Small intestine (tissue), 7 donors: ENCODE data around the gene SLC2A9. TPM values are rescaled to one million over a fixed set of nuclear protein-coding genes. Genes with fewer than 3 reads are reported as not detected.
"Not testable (repeated sequence)": the region's sequence is repeated elsewhere in the genome, so short reads cannot be mapped to it uniquely, and the experiment has no call there.

ENCODE experiments used
- DNase-seq, 2 donors: peaks; one replicate each; pipeline versions ENCODE4 v3.0.0 to v3.0.0-alpha.2; 2013
- FAIRE-seq: peaks from 2 replicates; lab custom pipeline; 2012; peaks lifted over from hg19 to GRCh38; lab: Jason Lieb, UNC
- H3K27ac ChIP-seq, 3 donors: one replicate each; pipeline ENCODE4 v1.5.1; 2013; ENCODE audit warnings: low read length in 2 of 3, mild to moderate bottlenecking in 2 of 3, control low read depth in 1 of 3, inconsistent platforms in 1 of 3, low read depth in 1 of 3, moderate library complexity in 1 of 3
- H3K27me3 ChIP-seq, 3 donors: one replicate each; pipeline ENCODE4 v1.6.1; 2013; ENCODE audit warnings: low read length in 3 of 3, inconsistent platforms in 1 of 3; ENCODE audit not compliant: control insufficient read depth in 3 of 3, insufficient read depth in 3 of 3
- H3K36me3 ChIP-seq, 3 donors: one replicate each; pipeline ENCODE4 v1.6.1; 2013; ENCODE audit warnings: low read length in 3 of 3, inconsistent platforms in 1 of 3, low read depth in 1 of 3, mild to moderate bottlenecking in 1 of 3, moderate library complexity in 1 of 3; ENCODE audit not compliant: control insufficient read depth in 3 of 3, insufficient read depth in 2 of 3
- H3K4me1 ChIP-seq, 3 donors: one replicate each; pipeline ENCODE4 v1.6.1; 2013; ENCODE audit warnings: low read length in 2 of 3, inconsistent platforms in 1 of 3, low read depth in 1 of 3, mild to moderate bottlenecking in 1 of 3, moderate library complexity in 1 of 3; ENCODE audit not compliant: control insufficient read depth in 3 of 3, insufficient read depth in 2 of 3
- H3K4me3 ChIP-seq, 3 donors: one replicate each; pipeline ENCODE4 v1.5.1; 2013; ENCODE audit warnings: low read length in 3 of 3, control low read depth in 1 of 3, inconsistent platforms in 1 of 3, low read depth in 1 of 3, mild to moderate bottlenecking in 1 of 3, moderate library complexity in 1 of 3
- H3K9me3 ChIP-seq, 2 donors: one replicate each; pipeline ENCODE4 v1.6.1; 2013; ENCODE audit warnings: low read depth in 1 of 2, low read length in 1 of 2; ENCODE audit not compliant: control insufficient read depth in 2 of 2, insufficient read depth in 1 of 2
- WGBS, 3 donors: extraction: QIAGEN DNeasy Blood & Tissue Kit; methylation state at CpG; one replicate each; pipeline ENCODE4 v1.1.7; 2013; 5-methylcytosine and 5-hydroxymethylcytosine counted together
- polyA plus RNA-seq, 4 donors: library from polyadenylated mRNA; stranded (reverse) in 3 of 4; unstranded in 1 of 4; fragments of 200-250 nt in 3 of 4; fragments of 120-200 nt in 1 of 4; gene quantifications; one replicate each; pipeline versions ENCODE4 v1.2.1 to v1.2.3, GENCODE V29; 2013
- donor health status: healthy with polysubstance abuse.
- donor health status: control.
- donor health status: control.
- donor health status: Bipolar disorder and iron deficiency.
- donor health status: healthy.

Gene SLC2A9
- polyA plus RNA-seq, 4 donors, result 7.4 to 34.4 (median 12.3) TPM

DNA sequence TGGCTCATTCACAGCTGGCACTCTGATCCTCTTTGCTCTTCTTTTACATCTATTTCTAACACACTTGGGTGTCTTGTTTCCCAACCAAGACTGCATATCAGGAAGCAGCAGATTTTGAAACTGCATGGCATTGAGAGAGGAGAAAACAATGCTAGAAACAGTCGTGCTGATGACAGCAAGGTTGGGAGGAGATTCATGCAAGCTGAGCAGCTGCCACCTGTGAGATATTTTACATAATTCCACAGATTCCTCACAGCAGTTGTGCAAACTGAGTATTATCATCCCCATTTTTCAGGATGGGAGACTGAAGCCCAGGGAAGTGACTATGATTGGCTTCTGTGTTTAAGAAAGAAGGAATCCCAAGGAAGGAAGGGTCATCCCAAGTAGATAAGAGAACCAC lies 105.0 kb downstream of the SLC2A9 start:
- H3K27ac ChIP-seq, result no peak overlapping the region
- FAIRE-seq (no peak), DNase-seq (no peak)
- H3K4me1 ChIP-seq, result no peaks in the 10 kb centered on the region
- H3K9me3 ChIP-seq, result no peaks in the 10 kb centered on the region
- peaks cover 0 to 40% (median 2%) of the 10 kb centered on the region in 3 donors for H3K36me3 ChIP-seq
- 50 to 95% (median 63%) methylated on average over 1 of the region's 1 CpG for WGBS, 3 donors
- no peaks in the 10 kb centered on the region for H3K27me3 ChIP-seq
- no peak overlapping the region for H3K4me3 ChIP-seq

DNA sequence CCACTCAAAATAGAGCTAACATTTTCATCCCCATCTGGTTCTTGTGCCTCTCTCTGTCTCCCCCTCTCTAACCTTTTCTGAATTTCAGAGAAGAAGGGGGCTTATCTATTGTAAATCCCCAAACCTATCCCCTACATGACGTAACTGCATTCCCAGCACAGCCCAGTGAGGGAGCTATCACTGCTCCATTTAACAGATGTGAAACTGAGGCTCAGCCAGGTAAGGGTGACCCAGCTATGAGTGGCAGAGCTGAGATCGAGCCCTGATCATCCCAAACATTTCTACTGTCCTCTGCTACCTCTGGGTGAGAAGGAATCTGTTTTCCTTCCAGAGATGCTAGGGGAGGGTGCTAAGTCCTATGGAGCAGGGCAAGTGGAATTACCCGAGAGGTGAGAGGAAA lies 107.5 kb downstream of the SLC2A9 start:
- FAIRE-seq, result no peak
- Histone ChIP-seq H3K9me3 (peaks cover 0 to 7% of the 10 kb centered on the region in 2 donors), H3K4me3 (no peak overlapping the region), H3K27me3 (no peaks in the 10 kb centered on the region), H3K4me1 (no peaks in the 10 kb centered on the region), H3K27ac (no peak overlapping the region), H3K36me3 (peaks cover 0 to 28% (median 2%) of the 10 kb centered on the region in 3 donors)
- WGBS, 3 donors, result 82 to 90% (median 84%) methylated on average over 3 of the region's 3 CpGs
- DNase-seq, result no peak

- H3K4me3 ChIP-seq, result no peak overlapping the region
- no peaks in the 10 kb centered on the region for H3K4me1 ChIP-seq
- FAIRE-seq (no peak), DNase-seq (no peak)
- WGBS, 3 donors, result 88 to 100% (median 96%) methylated on average over 1 of the region's 1 CpG
- peaks cover 0 to 26% (median 0%) of the 10 kb centered on the region in 3 donors for H3K36me3 ChIP-seq
- H3K9me3 ChIP-seq, result peaks cover 0 to 9% of the 10 kb centered on the region in 2 donors
- no peaks in the 10 kb centered on the region for H3K27me3 ChIP-seq
- no peak overlapping the region for H3K27ac ChIP-seq
These were observed 114.3 kb downstream of the SLC2A9 start for GRCh38 chr4:9906996-9907395.

- DNase-seq, result no peak
- Histone ChIP-seq H3K4me3 (no peak overlapping the region), H3K4me1 (no peaks in the 10 kb centered on the region), H3K27ac (no peak overlapping the region), H3K9me3 (peaks cover 0 to 9% of the 10 kb centered on the region in 2 donors), H3K27me3 (no peaks in the 10 kb centered on the region), H3K36me3 (peaks cover 0 to 20% (median 0%) of the 10 kb centered on the region in 3 donors)
- FAIRE-seq, result no peak
- WGBS, 3 donors, result 84 to 88% (median 84%) methylated on average over 4 of the region's 4 CpGs
These were observed 116.2 kb downstream of the SLC2A9 start for GRCh38 chr4:9904976-9905587.

- no peaks in the 10 kb centered on the region for H3K9me3 ChIP-seq
- DNase-seq (no peak), FAIRE-seq (no peak)
- no peak overlapping the region for H3K4me3 ChIP-seq
- no peaks in the 10 kb centered on the region for H3K27me3 ChIP-seq
- peaks cover 0 to 22% (median 0%) of the 10 kb centered on the region in 3 donors for H3K36me3 ChIP-seq
- 84 to 87% (median 85%) methylated on average over 3 of the region's 3 CpGs for WGBS, 3 donors
- H3K27ac ChIP-seq, result no peak overlapping the region
- no peaks in the 10 kb centered on the region for H3K4me1 ChIP-seq
These were observed 118.0 kb downstream of the SLC2A9 start for GRCh38 chr4:9903317-9903716.

DNA sequence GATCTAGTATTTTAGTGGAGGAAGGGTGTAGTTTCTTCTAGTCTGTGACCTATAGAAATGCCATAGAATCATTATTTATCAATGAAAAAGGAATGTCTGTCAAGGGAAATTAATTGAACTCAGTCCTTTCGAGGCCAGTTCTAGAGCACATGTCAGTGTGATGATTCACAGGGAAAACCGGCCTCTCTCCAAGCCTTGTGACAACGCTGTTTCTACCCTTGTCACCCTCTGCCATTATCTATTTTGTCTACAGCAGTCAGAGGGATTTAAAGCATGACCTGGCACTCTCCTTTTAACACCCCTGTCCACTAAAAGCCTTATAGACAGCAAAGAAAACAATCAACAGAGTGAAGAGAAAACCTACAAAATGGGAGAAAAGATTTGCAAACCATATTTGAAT lies 120.0 kb downstream of the SLC2A9 start:
- no peak for DNase-seq
- no peaks in the 10 kb centered on the region for H3K27me3 ChIP-seq
- no peak for FAIRE-seq
- no peak overlapping the region for H3K27ac ChIP-seq
- H3K9me3 ChIP-seq, result no peaks in the 10 kb centered on the region
- H3K4me1 ChIP-seq, result no peaks in the 10 kb centered on the region
- WGBS, 3 donors, result 78 to 85% (median 79%) methylated on average over 3 of the region's 3 CpGs
- no peak overlapping the region for H3K4me3 ChIP-seq
- peaks cover 0 to 22% (median 0%) of the 10 kb centered on the region in 3 donors for H3K36me3 ChIP-seq

DNA sequence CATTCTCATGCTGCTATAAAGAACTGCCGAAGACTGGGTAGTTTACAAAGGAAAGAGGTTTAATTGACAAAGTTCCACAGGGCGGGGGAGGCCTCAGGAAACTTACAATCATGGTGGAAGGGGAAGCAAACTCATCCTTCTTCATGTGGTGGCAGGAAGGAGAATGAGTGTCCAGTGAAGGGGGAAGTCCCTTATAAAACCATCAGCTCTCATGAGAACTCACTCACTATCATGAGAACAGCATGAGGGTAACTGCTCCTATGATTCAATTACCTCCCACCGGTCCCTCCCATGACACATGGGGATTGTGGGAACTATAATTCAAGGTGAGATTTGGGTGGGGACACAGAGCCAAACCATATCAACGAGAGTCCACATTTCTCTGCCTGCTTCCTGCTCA lies 120.7 kb downstream of the SLC2A9 start:
- 60 to 62% (median 60%) methylated on average over 4 of the region's 4 CpGs for WGBS, 3 donors
- H3K4me3 ChIP-seq, H3K9me3 ChIP-seq, H3K27ac ChIP-seq, H3K27me3 ChIP-seq, FAIRE-seq, DNase-seq, H3K4me1 ChIP-seq: not testable (repeated sequence)
- H3K36me3 ChIP-seq, result peaks cover 0 to 21% (median 0%) of the 10 kb centered on the region in 3 donors

DNA sequence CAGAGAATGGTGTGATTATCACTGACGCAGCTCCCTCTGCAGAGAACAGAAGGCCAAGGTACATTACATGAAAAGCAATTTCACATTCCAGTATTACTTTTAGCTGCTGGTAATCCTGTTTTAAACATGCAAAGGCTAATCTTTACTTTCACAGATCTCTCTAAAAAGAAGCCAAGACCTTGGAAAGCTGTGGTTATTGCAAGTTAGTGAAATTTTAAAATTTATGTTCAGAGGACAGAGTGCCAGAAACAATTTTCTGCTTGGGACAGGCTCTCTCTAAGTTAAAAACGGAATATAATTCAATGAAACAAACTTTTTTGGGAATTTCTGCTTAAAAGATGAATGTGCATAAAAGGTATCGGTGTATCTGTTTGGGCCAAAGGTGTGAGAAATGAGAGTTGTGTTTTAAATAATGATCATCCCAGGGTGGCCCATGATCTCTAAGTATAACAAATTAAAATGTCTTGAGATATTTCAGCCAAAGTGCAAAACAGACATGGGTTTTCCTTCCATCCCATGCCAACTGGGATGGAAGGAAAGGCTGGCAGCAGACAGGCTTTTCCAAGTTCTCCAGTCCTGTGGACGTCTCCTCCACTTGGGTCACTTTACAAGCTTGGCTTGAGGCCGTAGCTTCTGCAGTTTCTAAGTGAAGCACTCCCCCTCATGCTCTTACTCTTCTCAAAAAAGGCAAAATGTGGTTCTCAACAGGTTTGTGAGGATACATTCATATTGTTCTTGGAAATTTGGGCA lies 121.8 kb downstream of the SLC2A9 start:
- Histone ChIP-seq H3K4me3 (no peak overlapping the region), H3K9me3 (no peaks in the 10 kb centered on the region), H3K27me3 (no peaks in the 10 kb centered on the region), H3K27ac (no peak overlapping the region), H3K4me1 (no peaks in the 10 kb centered on the region), H3K36me3 (peaks cover 0 to 13% (median 0%) of the 10 kb centered on the region in 3 donors)
- 79 to 92% (median 81%) methylated on average over 5 of the region's 5 CpGs for WGBS, 3 donors
- FAIRE-seq, result no peak
- DNase-seq, result no peak
